ENCODE data around the gene CDC25B. TPM values are rescaled to one million over a fixed set of nuclear protein-coding genes. Genes with fewer than 3 reads are reported as not detected.
A peak's percentile ranks its signal among the peaks of the same experiment; 100 is the strongest.

Gene CDC25B
- total RNA-seq, 1 donor from 2014 or later, result 26.5 TPM

GRCh38 chr20:3804254-3804751, 8.2 kb downstream of the CDC25B start:
- TF ChIP-seq POLR2A (IDR thresholded peaks at IDR 0.05) (no peak), POLR2AphosphoS5 (IDR thresholded peaks at IDR 0.05; ENCODE audit: insufficient read depth in 1 of 2, low read depth in 1 of 2) (no peak), CTCF (IDR thresholded peaks at IDR 0.05) (no peak)
- peaks cover 54% of the 10 kb centered on the region for H3K4me1 ChIP-seq
- no peak overlapping the region for H3K4me3 ChIP-seq
- peaks cover 0 to 46% of the 10 kb centered on the region in 2 donors for H3K36me3 ChIP-seq
- DNase-seq (ENCODE audit: extremely low spot score in 2 of 2), result no peak
- H3K27me3 ChIP-seq, result no peaks in the 10 kb centered on the region
- peak overlapping the region; percentile 95 for H3K27ac ChIP-seq
- intact Hi-C loops (cut with DNase I), result no loop called here
- H3K9me3 ChIP-seq, result no peaks in the 10 kb centered on the region

GRCh38 chr20:3804781-3805180, 8.7 kb downstream of the CDC25B start:
- Histone ChIP-seq H3K4me3 (no peak overlapping the region), H3K27me3 (no peaks in the 10 kb centered on the region), H3K9me3 (no peaks in the 10 kb centered on the region), H3K4me1 (peaks cover 52% of the 10 kb centered on the region), H3K36me3 (peaks cover 0 to 46% of the 10 kb centered on the region in 2 donors), H3K27ac (peak overlapping the region; percentile 95)
- no peak for TF ChIP-seq POLR2A (IDR thresholded peaks at IDR 0.05)
- TF ChIP-seq CTCF (IDR thresholded peaks at IDR 0.05), result no peak
- TF ChIP-seq POLR2AphosphoS5 (IDR thresholded peaks at IDR 0.05; ENCODE audit: insufficient read depth in 1 of 2, low read depth in 1 of 2), result no peak
- intact Hi-C loops (cut with DNase I), result no loop called here
- DNase-seq (ENCODE audit: extremely low spot score in 2 of 2), result peak in 1 of 2 donors; percentile 79

- Histone ChIP-seq H3K4me3 (peak overlapping the region in 1 of 2 donors; percentile 27), H3K27me3 (no peaks in the 10 kb centered on the region), H3K27ac (peak overlapping the region; percentile 95), H3K36me3 (peaks cover 0 to 13% of the 10 kb centered on the region in 2 donors), H3K9me3 (no peaks in the 10 kb centered on the region), H3K4me1 (peaks cover 85% of the 10 kb centered on the region)
- TF ChIP-seq POLR2A (IDR thresholded peaks at IDR 0.05) (no peak), CTCF (IDR thresholded peaks at IDR 0.05) (no peak), POLR2AphosphoS5 (IDR thresholded peaks at IDR 0.05; ENCODE audit: insufficient read depth in 1 of 2, low read depth in 1 of 2) (no peak)
- intact Hi-C loops (cut with DNase I), result no loop called here
- DNase-seq (ENCODE audit: extremely low spot score in 2 of 2), result no peak
Observed at GRCh38 chr20:3808544-3808943, 12.4 kb downstream of the CDC25B start.

GRCh38 chr20:3811467-3812258, 15.6 kb downstream of the CDC25B start:
- Histone ChIP-seq H3K27me3 (no peaks in the 10 kb centered on the region), H3K36me3 (no peaks in the 10 kb centered on the region), H3K9me3 (no peaks in the 10 kb centered on the region), H3K27ac (peak overlapping the region; percentile 88), H3K4me3 (peak overlapping the region; percentile 35 to 36), H3K4me1 (peaks cover 61% of the 10 kb centered on the region)
- no peak for TF ChIP-seq CTCF (IDR thresholded peaks at IDR 0.05)
- peak; percentile 100 for TF ChIP-seq POLR2AphosphoS5 (IDR thresholded peaks at IDR 0.05; ENCODE audit: insufficient read depth in 1 of 2, low read depth in 1 of 2)
- TF ChIP-seq POLR2A (IDR thresholded peaks at IDR 0.05), result peak in 1 of 2 donors; percentile 59
- peak in 1 of 2 donors; percentile 99 for DNase-seq (ENCODE audit: extremely low spot score in 2 of 2)
- intact Hi-C loops (cut with DNase I), result no loop called here

- intact Hi-C loops (cut with DNase I), result no loop called here
- no peak overlapping the region for H3K4me3 ChIP-seq
- H3K27me3 ChIP-seq, result no peaks in the 10 kb centered on the region
- H3K9me3 ChIP-seq, result no peaks in the 10 kb centered on the region
- DNase-seq (ENCODE audit: extremely low spot score in 2 of 2), result peak in 1 of 2 donors; percentile 90
- TF ChIP-seq POLR2A (IDR thresholded peaks at IDR 0.05) (no peak), POLR2AphosphoS5 (IDR thresholded peaks at IDR 0.05; ENCODE audit: insufficient read depth in 1 of 2, low read depth in 1 of 2) (no peak), CTCF (IDR thresholded peaks at IDR 0.05) (no peak)
- H3K4me1 ChIP-seq, result peaks cover 54% of the 10 kb centered on the region
- no peaks in the 10 kb centered on the region for H3K36me3 ChIP-seq
- H3K27ac ChIP-seq, result peak overlapping the region; percentile 88
Observed at GRCh38 chr20:3812259-3812681, 16.2 kb downstream of the CDC25B start.

Data from vagina (tissue), 2 donors.